GM10266 (cell line): ENCODE measurements around the gene KDM4B.

Source experiments
- DNase-seq: peaks from one replicate; pipeline ENCODE4 v3.0.0; 2012; ENCODE audit errors: extremely low spot score
- CTCF ChIP-seq: IDR thresholded peaks from 2 replicates; pipeline ENCODE4 v1.5.1; 2012; ENCODE audit warnings: mild to moderate bottlenecking, low read depth; ENCODE audit not compliant: control insufficient read depth, insufficient read depth; ENCODE audit errors: missing control alignments

The KDM4B gene

DNA sequence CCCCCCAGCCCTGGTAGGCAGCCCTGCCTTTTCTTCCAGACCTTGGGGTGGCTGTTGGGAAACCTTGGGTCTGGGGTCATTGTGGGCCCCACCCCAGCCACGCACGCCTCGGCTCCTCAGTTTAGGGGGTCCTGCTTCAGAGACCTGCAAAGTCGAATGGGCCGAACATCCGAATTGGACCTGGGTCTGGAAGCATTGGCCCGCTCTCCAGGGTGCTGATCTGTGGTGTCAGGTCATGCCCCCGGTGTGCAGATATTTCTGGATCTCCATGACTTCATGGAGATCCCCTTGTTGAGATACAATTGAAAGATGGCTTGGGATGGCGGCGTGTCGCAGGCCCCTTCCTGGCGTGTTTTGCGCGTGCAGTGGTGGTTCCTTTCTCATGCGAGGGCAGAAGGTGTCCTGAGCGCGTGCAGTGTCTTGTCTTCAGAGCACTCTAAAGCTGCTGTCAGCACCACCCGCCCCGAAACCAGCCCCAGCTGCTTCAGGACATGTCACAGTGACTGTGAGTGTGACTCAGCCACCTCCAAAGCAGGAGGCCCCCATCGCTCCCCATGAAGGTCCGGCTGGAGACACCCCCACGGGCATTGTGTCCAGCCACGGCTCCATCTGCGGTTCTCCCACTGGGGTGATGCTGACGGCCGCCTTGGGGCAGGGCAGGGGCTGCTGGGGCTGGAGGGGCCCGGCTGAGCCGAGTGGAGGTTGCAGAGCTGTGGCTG lies 112.7 kb downstream of the KDM4B start:
- no peak for DNase-seq
- TF ChIP-seq CTCF: no peak

GRCh38 chr19:5083547-5083965 lies 114.6 kb downstream of the KDM4B start:
- TF ChIP-seq CTCF: no peak
- no peak for DNase-seq

DNA sequence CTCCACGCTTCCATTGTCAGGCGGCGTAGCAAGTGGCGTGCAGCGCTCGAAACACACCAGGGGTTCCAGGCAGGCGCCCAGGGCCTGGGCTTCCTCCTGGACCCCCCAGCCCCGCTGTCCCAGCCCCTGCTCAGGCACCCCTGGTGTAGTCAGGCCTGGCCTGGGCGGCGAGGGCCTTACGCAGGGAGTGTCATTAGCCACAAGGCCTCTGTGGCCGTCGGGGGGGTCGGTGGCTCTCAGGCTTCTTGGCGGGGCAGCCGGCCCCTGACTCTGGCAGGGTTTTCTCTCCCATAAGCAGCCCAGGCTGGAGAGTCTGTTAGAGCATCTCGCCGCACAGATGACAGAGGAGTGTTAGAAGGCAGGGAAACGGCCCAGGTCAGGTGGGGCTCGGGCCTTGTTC lies 116.7 kb downstream of the KDM4B start:
- no peak for DNase-seq
- no peak for TF ChIP-seq CTCF

GRCh38 chr19:5086230-5086629 lies 117.3 kb downstream of the KDM4B start:
- DNase-seq: no peak
- TF ChIP-seq CTCF: no peak

- no peak for TF ChIP-seq CTCF
- DNase-seq: no peak
These were observed 118.0 kb downstream of the KDM4B start for GRCh38 chr19:5086725-5087439.

DNA sequence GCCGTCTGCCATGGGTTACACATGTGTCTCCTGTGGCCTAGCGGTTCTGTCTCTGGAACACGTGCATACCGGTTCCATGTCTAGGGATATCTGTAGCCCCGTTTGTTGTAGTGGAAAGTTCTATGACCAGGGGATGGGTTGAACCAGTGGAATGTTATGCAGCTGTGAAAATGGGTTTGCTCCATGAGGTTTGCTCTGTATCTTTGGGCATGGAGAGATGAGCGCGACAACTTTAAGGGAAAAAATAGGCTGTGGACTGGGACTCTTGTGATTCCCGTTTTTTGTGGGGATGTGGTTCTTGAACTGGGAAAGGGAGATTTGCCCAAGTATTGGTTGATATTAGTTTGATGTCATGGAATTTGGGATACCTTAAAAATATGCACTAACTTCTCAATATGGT lies 120.4 kb downstream of the KDM4B start:
- no peak for DNase-seq
- no peak for TF ChIP-seq CTCF

DNA sequence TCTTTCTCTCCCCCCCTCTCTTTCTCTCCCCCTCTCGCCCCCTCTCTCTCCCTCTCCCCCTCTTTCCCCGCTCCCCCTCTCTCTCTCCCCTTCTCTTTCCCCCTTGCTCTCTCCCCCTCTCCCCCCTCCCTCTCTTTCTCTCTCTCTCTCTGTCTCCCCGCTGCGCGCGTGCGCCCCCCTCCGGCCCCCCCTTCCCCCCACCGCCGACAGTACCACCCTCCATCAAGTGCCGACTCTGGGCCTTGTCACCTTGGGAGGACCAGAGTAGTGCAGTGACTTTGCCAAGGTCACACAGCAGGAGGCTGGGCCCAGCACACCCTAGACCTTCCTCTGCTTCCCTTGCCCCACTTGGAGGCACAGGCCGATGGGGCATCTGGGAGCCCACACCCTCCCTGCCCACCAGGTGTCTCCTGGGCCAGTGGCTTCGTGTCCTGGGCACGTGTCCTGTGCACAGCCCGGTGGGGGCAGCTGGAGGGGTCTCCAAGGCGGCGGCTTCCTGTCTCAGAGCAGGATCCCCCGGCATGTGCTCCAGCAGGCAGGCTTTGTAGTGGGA lies 121.6 kb downstream of the KDM4B start:
- no peak for TF ChIP-seq CTCF

More for the DNA sequence above, 121.6 kb downstream of the KDM4B start:
- DNase-seq: no peak
